K562 (cell line): ENCODE measurements around the gene PRRC2A. TPM values are rescaled to one million over a fixed set of nuclear protein-coding genes. Genes with fewer than 3 reads are reported as not detected.

Source experiments
- AFF1 ChIP-seq, 2 experiments: fragments of 450-650 bp; IDR thresholded peaks; 2 replicates each; pipeline ENCODE4 v1.6.1; 2018; ENCODE audit warnings: mild to moderate bottlenecking in 2 of 2, low read depth in 1 of 2; ENCODE audit not compliant: partially characterized antibody in 2 of 2
- ARNT ChIP-seq, 2 experiments: fragments of 450-650 bp; IDR thresholded peaks; 2 replicates each; pipeline ENCODE4 v1.6.1; 2016; ENCODE audit warnings: mild to moderate bottlenecking in 1 of 2
- CBX3 ChIP-seq, 2 experiments: IDR thresholded peaks; 1 replicate in 1 of 2; 2 replicates in 1 of 2; pipeline ENCODE4 v1.6.1; 2012; ENCODE audit warnings: inconsistent platforms in 2 of 2, low read length in 2 of 2, borderline replicate concordance in 1 of 2, control low read depth in 1 of 2
- ELK1 ChIP-seq: sonication (generic); formaldehyde crosslinking; IDR thresholded peaks from 2 replicates; pipeline ENCODE4 v1.8.1; 2022; ENCODE audit warnings: missing genetic modification reagents
- KLF13 ChIP-seq: fragments of 450-650 bp; IDR thresholded peaks from 2 replicates; pipeline ENCODE4 v1.6.1; 2016; ENCODE audit warnings: missing genetic modification characterization, low read depth, mild to moderate bottlenecking, missing compliant biosample characterization, moderate library complexity, borderline replicate concordance
- NCOA1 ChIP-seq: fragments of 450-650 bp; IDR thresholded peaks from 2 replicates; pipeline ENCODE4 v1.6.1; 2016; ENCODE audit warnings: low read depth
- NCOR1 ChIP-seq: fragments of 450-650 bp; IDR thresholded peaks from 2 replicates; pipeline ENCODE4 v1.6.1; 2016; ENCODE audit warnings: mild to moderate bottlenecking, moderate library complexity
- SAFB2 ChIP-seq: fragments of 200-400 bp; formaldehyde crosslinking; IDR thresholded peaks from 2 replicates; pipeline ENCODE4 v1.6.1; 2018; ENCODE audit warnings: borderline replicate concordance, low read length, low read depth, moderate library complexity; ENCODE audit not compliant: severe bottlenecking
- SMAD4 ChIP-seq: fragments of 250-450 bp; sonication (Bioruptor Pico); conservative IDR thresholded peaks from 2 replicates; pipeline ENCODE4 v1.8.0; 2021; ENCODE audit warnings: inconsistent platforms, mild to moderate bottlenecking, moderate library complexity
- THRAP3 ChIP-seq: fragments of 450-650 bp; IDR thresholded peaks from 2 replicates; pipeline ENCODE4 v1.6.1; 2016; ENCODE audit warnings: mild to moderate bottlenecking, inconsistent platforms, borderline replicate concordance
- ZBED1 ChIP-seq: IDR thresholded peaks from 2 replicates; pipeline ENCODE4 v1.6.1; 2014
- ZNF212 ChIP-seq: fragments of 450-650 bp; formaldehyde crosslinking; IDR thresholded peaks from 2 replicates; pipeline ENCODE4 v1.4.0; 2020; ENCODE audit warnings: mild to moderate bottlenecking
- polyA plus RNA-seq, 8 experiments: library from polyadenylated mRNA; depleted of rRNA in 4 of 8; stranded (reverse) in 5 of 8; unstranded in 3 of 8; fragments of >200 nt; fragmentation: Nextera tagmentation in 2 of 8; fragmentation: Illumina TruSeq in 1 of 8; extraction: Ambion mirVana in 2 of 8; extraction: Trizol in 1 of 8; gene quantifications; 2 replicates each; pipeline versions ENCODE4 v1.2.1 to v1.2.3, GENCODE V29; 2011 to 2014; ENCODE audit warnings: inconsistent platforms in 1 of 8, missing spikeins in 1 of 8
- total RNA-seq, 7 experiments: library from RNA; depleted of rRNA in 6 of 7; stranded (reverse); fragments of >200 nt in 6 of 7; fragmentation: Illumina TruSeq in 2 of 7; extraction: Trizol in 2 of 7; gene quantifications; 2 replicates each; pipeline versions ENCODE4 v1.2.1 to v1.2.3, GENCODE V29; 2011 to 2021; ENCODE audit warnings: low replicate concordance in 1 of 7
- TF ChIP-seq, protein P1 (sequence below): sonication (generic); formaldehyde crosslinking; IDR thresholded peaks from 2 replicates; pipeline ENCODE4 v1.8.1; 2023; ENCODE audit warnings: missing genetic modification reagents, mild to moderate bottlenecking, borderline replicate concordance
- TF ChIP-seq, protein P2 (sequence below): sonication (generic); formaldehyde crosslinking; IDR thresholded peaks from 2 replicates; pipeline ENCODE4 v1.8.0; 2022; ENCODE audit warnings: mild to moderate bottlenecking, missing genetic modification reagents

Gene PRRC2A
- total and polyA plus RNA-seq, 9 of the 15 experiments (the other 6 are each of a cell fraction or from before 2014, with no cell fraction given): 1.0 to 332 (median 63.0) TPM

DNA sequence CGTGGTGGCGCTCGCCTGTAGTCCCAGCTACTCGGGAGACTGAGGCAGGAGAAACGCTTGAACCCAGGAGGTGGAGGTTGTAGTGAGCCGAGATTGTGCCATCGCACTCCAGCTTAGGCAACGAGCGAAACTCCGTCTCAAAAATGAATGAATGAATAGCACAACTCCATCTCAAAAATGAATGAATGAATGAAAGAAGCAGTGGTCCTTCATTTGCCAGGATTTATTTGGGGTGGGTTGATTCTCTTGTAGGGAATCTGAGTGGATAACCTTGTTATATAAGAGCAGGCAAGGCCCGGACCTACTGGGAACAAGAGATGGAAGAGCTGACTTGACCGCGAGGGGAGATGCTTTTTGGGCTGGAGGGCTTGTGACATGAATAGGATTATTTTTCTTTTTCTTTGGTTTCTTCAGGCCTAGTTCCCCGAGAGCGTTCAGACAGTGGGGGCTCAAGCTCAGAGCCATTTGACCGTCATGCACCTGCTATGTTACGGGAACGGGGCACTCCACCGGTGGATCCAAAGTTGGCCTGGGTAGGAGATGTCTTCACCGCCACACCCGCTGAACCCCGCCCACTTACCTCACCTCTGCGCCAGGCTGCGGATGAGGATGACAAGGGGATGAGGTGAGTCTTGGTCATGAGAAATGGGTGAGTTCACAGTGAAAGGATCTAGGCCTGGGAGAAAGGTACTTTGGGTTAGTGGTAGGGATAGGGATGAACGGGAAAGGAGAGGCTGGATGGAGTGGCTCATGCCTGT is 9.8 kb downstream of the PRRC2A start (continued):
- no peak for TF ChIP-seq AFF1 (IDR thresholded peaks at IDR 0.05; ENCODE audit: low read depth in 1 of 2, partially characterized antibody in 2 of 2)
- TF ChIP-seq, protein P1, sequence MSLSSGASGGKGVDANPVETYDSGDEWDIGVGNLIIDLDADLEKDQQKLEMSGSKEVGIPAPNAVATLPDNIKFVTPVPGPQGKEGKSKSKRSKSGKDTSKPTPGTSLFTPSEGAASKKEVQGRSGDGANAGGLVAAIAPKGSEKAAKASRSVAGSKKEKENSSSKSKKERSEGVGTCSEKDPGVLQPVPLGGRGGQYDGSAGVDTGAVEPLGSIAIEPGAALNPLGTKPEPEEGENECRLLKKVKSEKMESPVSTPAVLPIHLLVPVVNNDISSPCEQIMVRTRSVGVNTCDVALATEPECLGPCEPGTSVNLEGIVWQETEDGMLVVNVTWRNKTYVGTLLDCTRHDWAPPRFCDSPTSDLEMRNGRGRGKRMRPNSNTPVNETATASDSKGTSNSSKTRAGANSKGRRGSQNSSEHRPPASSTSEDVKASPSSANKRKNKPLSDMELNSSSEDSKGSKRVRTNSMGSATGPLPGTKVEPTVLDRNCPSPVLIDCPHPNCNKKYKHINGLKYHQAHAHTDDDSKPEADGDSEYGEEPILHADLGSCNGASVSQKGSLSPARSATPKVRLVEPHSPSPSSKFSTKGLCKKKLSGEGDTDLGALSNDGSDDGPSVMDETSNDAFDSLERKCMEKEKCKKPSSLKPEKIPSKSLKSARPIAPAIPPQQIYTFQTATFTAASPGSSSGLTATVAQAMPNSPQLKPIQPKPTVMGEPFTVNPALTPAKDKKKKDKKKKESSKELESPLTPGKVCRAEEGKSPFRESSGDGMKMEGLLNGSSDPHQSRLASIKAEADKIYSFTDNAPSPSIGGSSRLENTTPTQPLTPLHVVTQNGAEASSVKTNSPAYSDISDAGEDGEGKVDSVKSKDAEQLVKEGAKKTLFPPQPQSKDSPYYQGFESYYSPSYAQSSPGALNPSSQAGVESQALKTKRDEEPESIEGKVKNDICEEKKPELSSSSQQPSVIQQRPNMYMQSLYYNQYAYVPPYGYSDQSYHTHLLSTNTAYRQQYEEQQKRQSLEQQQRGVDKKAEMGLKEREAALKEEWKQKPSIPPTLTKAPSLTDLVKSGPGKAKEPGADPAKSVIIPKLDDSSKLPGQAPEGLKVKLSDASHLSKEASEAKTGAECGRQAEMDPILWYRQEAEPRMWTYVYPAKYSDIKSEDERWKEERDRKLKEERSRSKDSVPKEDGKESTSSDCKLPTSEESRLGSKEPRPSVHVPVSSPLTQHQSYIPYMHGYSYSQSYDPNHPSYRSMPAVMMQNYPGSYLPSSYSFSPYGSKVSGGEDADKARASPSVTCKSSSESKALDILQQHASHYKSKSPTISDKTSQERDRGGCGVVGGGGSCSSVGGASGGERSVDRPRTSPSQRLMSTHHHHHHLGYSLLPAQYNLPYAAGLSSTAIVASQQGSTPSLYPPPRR: no peak
- TF ChIP-seq ZBED1: no peak
- 0 out of 2 replicates have a peak, but pooled peaks have one; percentile 36 for TF ChIP-seq KLF13
- no peak for TF ChIP-seq SAFB2
- no peak for TF ChIP-seq THRAP3
- TF ChIP-seq ARNT (IDR thresholded peaks at IDR 0.05): no peak
- TF ChIP-seq ELK1 (CRISPR knock-in tag): no peak
- TF ChIP-seq SMAD4 (CRISPR knock-in tag): no peak
- TF ChIP-seq NCOA1: no peak
- TF ChIP-seq NCOR1: no peak
- no peak for TF ChIP-seq ZNF212 (CRISPR knock-in tag)
- TF ChIP-seq, protein P2, sequence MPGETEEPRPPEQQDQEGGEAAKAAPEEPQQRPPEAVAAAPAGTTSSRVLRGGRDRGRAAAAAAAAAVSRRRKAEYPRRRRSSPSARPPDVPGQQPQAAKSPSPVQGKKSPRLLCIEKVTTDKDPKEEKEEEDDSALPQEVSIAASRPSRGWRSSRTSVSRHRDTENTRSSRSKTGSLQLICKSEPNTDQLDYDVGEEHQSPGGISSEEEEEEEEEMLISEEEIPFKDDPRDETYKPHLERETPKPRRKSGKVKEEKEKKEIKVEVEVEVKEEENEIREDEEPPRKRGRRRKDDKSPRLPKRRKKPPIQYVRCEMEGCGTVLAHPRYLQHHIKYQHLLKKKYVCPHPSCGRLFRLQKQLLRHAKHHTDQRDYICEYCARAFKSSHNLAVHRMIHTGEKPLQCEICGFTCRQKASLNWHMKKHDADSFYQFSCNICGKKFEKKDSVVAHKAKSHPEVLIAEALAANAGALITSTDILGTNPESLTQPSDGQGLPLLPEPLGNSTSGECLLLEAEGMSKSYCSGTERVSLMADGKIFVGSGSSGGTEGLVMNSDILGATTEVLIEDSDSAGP (CRISPR knock-in tag): no peak
- TF ChIP-seq CBX3 (IDR thresholded peaks at IDR 0.05; ENCODE audit: borderline replicate concordance in 1 of 2, low read length in 2 of 2): no peak
